ENCODE measurements around the gene APOM.

Gene APOM

DNA sequence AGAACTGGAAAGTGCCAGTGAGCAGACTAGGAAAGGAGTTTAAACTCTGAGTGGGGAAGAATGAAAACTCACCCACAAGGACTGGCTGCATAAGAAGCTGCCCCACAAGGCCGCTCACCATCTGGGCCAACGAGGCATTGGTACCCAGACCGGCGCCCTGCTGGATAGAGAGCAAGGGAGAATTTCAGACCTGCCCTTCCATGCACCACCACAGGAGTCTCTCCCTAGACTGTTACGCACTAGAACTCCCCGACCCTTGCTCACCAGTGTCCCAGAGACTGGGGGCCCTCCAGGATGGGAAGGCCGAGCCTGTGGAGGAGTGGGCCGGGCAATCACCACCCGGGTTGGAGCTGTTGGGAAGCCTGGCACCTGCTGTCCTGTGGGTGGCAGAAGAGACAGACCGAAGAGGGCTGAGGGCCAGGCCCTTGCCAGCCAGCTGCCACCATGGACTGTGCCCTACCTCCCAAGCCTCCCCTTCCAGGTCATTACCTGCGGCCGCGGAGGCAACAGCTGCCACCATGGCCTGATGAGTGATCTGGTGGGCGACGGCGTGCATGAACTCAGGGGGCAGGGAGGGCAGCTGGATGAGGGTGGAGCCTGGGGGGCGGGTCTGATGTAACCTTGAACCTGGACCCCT lies 11.8 kb upstream of the APOM start:
- no peaks in the 10 kb centered on the region for H3K27me3 ChIP-seq (ENCODE audit: insufficient read depth, low read length)
- no peak overlapping the region for H2AFZ ChIP-seq (ENCODE audit: low read length)
- no peaks in the 10 kb centered on the region for H3K79me2 ChIP-seq (ENCODE audit: insufficient read depth, low read length)
- H4K20me1 ChIP-seq (ENCODE audit: insufficient read depth, low read length): no peaks in the 10 kb centered on the region
- no peak overlapping the region for H3K4me3 ChIP-seq (ENCODE audit: low read depth, low read length, poor library complexity, severe bottlenecking)
- H3K9ac ChIP-seq (ENCODE audit: low read length): no peak overlapping the region
- no peaks in the 10 kb centered on the region for H3K4me1 ChIP-seq (ENCODE audit: insufficient read depth, low read length, severe bottlenecking)
- no peaks in the 10 kb centered on the region for H3F3A ChIP-seq (ENCODE audit: insufficient read depth, low read length)
- H3K27ac ChIP-seq (ENCODE audit: low read depth, low read length, poor library complexity, severe bottlenecking): no peak overlapping the region
- TF ChIP-seq CTCF (IDR thresholded peaks at IDR 0.05; ENCODE audit: low read length) (no peak), EZH2 (IDR thresholded peaks at IDR 0.05; ENCODE audit: borderline replicate concordance, low read length) (no peak)
- no peaks in the 10 kb centered on the region for H3K9me2 ChIP-seq (ENCODE audit: low read depth, low read length)
- peaks cover 93% of the 10 kb centered on the region for H3K36me3 ChIP-seq (ENCODE audit: insufficient read depth, low read length)
- H3K9me3 ChIP-seq (ENCODE audit: low read length): no peaks in the 10 kb centered on the region
- no peak overlapping the region for H3K4me2 ChIP-seq (ENCODE audit: low read length)

- Histone ChIP-seq H3K36me3 (ENCODE audit: insufficient read depth, low read length) (peaks cover 84% of the 10 kb centered on the region), H3K9ac (ENCODE audit: low read length) (no peak overlapping the region), H4K20me1 (ENCODE audit: insufficient read depth, low read length) (no peaks in the 10 kb centered on the region)
Measured at GRCh38 chr6:31645325-31645724, 10.4 kb upstream of the APOM start.

DNA sequence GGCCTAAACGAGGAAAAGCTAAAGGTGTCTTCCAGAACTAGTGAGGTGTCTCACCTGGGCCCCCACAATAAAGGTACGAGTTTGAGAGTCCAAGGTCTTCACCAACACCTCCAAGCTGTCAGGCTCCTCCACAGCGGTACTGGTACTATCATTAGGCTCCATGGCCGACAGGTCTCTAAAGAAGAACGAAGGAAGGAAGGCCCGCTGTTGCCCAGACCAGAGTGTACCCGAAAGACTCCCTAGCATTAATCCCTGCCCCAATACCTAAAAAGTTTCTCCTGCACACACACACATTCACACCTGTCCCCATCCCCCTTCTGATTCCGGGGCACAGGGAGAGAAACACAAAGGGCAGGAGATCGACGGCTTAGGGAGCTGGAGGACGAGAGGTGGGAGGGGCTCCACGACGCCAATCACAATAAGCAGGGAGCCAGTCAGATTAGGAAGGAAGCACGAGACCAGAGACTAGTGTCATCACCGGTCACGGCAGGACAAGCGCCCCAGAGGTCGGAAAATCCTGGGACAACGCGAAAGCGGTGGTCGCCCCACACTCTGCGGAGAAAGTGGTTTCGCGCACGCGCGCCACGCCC lies 4.0 kb upstream of the APOM start:
- H3K4me2 ChIP-seq (ENCODE audit: low read length): peak overlapping the region; percentile 91
- peak overlapping the region; percentile 85 for H3K4me3 ChIP-seq (ENCODE audit: low read depth, low read length, poor library complexity, severe bottlenecking)
- peaks cover 20% of the 10 kb centered on the region for H3K4me1 ChIP-seq (ENCODE audit: insufficient read depth, low read length, severe bottlenecking)
- H3K9ac ChIP-seq (ENCODE audit: low read length): peak overlapping the region; percentile 87
- TF ChIP-seq CTCF (IDR thresholded peaks at IDR 0.05; ENCODE audit: low read length) (no peak), EZH2 (IDR thresholded peaks at IDR 0.05; ENCODE audit: borderline replicate concordance, low read length) (no peak)
- no peaks in the 10 kb centered on the region for H3F3A ChIP-seq (ENCODE audit: insufficient read depth, low read length)
- H3K27ac ChIP-seq (ENCODE audit: low read depth, low read length, poor library complexity, severe bottlenecking): peak overlapping the region; percentile 84
- H3K36me3 ChIP-seq (ENCODE audit: insufficient read depth, low read length): peaks cover 29% of the 10 kb centered on the region
- H4K20me1 ChIP-seq (ENCODE audit: insufficient read depth, low read length): no peaks in the 10 kb centered on the region
- H3K9me3 ChIP-seq (ENCODE audit: low read length): no peaks in the 10 kb centered on the region
- no peak overlapping the region for H2AFZ ChIP-seq (ENCODE audit: low read length)
- peaks cover 9% of the 10 kb centered on the region; the same call in 1 of the 2 replicates for H3K79me2 ChIP-seq (ENCODE audit: insufficient read depth, low read length)
- H3K27me3 ChIP-seq (ENCODE audit: insufficient read depth, low read length): no peaks in the 10 kb centered on the region
- H3K9me2 ChIP-seq (ENCODE audit: low read depth, low read length): no peaks in the 10 kb centered on the region

More at GRCh38 chr6:31645325-31645724, 10.4 kb upstream of the APOM start:
- H2AFZ ChIP-seq (ENCODE audit: low read length): no peak overlapping the region
- no peak overlapping the region for H3K4me3 ChIP-seq (ENCODE audit: low read depth, low read length, poor library complexity, severe bottlenecking)
- H3K4me1 ChIP-seq (ENCODE audit: insufficient read depth, low read length, severe bottlenecking): no peaks in the 10 kb centered on the region
- no peak overlapping the region for H3K4me2 ChIP-seq (ENCODE audit: low read length)
- TF ChIP-seq CTCF (IDR thresholded peaks at IDR 0.05; ENCODE audit: low read length) (no peak), EZH2 (IDR thresholded peaks at IDR 0.05; ENCODE audit: borderline replicate concordance, low read length) (no peak)
- H3K27me3 ChIP-seq (ENCODE audit: insufficient read depth, low read length): no peaks in the 10 kb centered on the region
- no peaks in the 10 kb centered on the region for H3K79me2 ChIP-seq (ENCODE audit: insufficient read depth, low read length)
- H3F3A ChIP-seq (ENCODE audit: insufficient read depth, low read length): no peaks in the 10 kb centered on the region
- H3K9me3 ChIP-seq (ENCODE audit: low read length): no peaks in the 10 kb centered on the region
- no peaks in the 10 kb centered on the region for H3K9me2 ChIP-seq (ENCODE audit: low read depth, low read length)
- no peak overlapping the region for H3K27ac ChIP-seq (ENCODE audit: low read depth, low read length, poor library complexity, severe bottlenecking)
